Activated CD4-positive, alpha-beta memory T cell treated with anti-CD3 and anti-CD28 coated beads, Interleukin-2, amount 10 ng/mL, durations not matched to agents 7 days and 5 days (primary cell): ENCODE results near the gene SLC37A2. TPM values are rescaled to one million over a fixed set of nuclear protein-coding genes. Genes with fewer than 3 reads are reported as not detected.

Source experiments
- CTCF ChIA-PET: fragments of 350-600 bp; sonication (Branson Sonifier 250); formaldehyde crosslinking; loops from one replicate; lab custom pipeline; 2021; ENCODE audit warnings: antibody characterized with exemption, inconsistent platforms; lab: Charles Lee
- POLR2A ChIA-PET: fragments of 350-600 bp; sonication (Branson Sonifier 250); formaldehyde crosslinking; loops from one replicate; lab custom pipeline; 2021; ENCODE audit warnings: antibody characterized with exemption; lab: Charles Lee
- DNase-seq: peaks from one replicate; pipeline ENCODE4 v3.0.0-alpha.2; 2020
- H3K27ac Mint-ChIP-seq: one replicate; pipeline ENCODE4 v1.8.0; 2021; ENCODE audit warnings: mild to moderate bottlenecking, mixed read lengths
- H3K27me3 Mint-ChIP-seq: one replicate; pipeline ENCODE4 v1.8.0; 2021; ENCODE audit warnings: mixed read lengths
- H3K36me3 Mint-ChIP-seq: one replicate; pipeline ENCODE4 v1.8.0; 2021; ENCODE audit warnings: low read depth, mixed read lengths
- H3K4me1 Mint-ChIP-seq: one replicate; pipeline ENCODE4 v1.8.0; 2021; ENCODE audit warnings: mixed read lengths
- H3K4me3 Mint-ChIP-seq: one replicate; pipeline ENCODE4 v1.8.0; 2021; ENCODE audit warnings: mild to moderate bottlenecking, mixed read lengths
- H3K9me3 Mint-ChIP-seq: one replicate; pipeline ENCODE4 v1.8.0; 2021; ENCODE audit warnings: mixed read lengths
- total RNA-seq, 2 experiments: library from RNA; stranded (reverse); gene quantifications; one replicate each; pipeline ENCODE4 v1.2.3, GENCODE V29; 2021

SLC37A2 gene
- total RNA-seq, 2 experiments from 2014 or later = 2.2 to 2.6 TPM

DNA sequence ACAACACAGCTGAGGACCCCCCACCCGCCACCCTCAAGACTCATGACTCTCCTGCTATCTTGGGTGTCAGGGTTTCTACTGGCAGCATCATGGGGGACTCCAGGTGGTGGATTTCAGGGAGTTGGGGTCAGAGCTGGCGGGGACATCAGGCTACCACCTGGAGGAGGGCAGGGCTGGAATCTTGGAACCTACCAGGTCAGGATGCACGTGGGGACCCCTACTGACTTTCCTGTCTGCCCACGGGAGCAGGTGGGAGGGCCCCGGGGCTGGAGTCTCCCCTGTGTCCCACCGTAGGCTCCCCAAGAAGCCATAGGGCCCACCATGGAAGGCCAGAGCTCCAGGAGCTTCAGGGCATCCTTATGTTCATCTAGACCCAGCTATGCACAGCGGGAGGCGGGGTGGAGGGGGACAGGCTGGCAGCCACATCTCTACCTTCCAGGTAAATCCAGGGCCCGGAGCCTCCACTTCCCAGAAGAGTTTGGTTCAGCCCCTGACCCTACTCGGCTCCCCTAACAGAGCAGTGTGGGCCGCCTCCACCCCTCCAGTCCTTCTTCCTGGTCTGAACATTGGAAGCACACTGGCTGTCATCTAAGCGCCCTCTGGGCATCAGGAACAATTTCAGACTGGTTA is 10.0 kb downstream of the SLC37A2 start:
- no peak overlapping the region for H3K27ac Mint-ChIP-seq
- ChIA-PET POLR2A (no interaction called here), CTCF (no interaction called here)
- H3K9me3 Mint-ChIP-seq = no peaks in the 10 kb centered on the region
- H3K4me3 Mint-ChIP-seq = no peak overlapping the region
- peaks cover 29% of the 10 kb centered on the region for H3K4me1 Mint-ChIP-seq
- DNase-seq = no peak
- H3K27me3 Mint-ChIP-seq = no peaks in the 10 kb centered on the region
- no peaks in the 10 kb centered on the region for H3K36me3 Mint-ChIP-seq

DNA sequence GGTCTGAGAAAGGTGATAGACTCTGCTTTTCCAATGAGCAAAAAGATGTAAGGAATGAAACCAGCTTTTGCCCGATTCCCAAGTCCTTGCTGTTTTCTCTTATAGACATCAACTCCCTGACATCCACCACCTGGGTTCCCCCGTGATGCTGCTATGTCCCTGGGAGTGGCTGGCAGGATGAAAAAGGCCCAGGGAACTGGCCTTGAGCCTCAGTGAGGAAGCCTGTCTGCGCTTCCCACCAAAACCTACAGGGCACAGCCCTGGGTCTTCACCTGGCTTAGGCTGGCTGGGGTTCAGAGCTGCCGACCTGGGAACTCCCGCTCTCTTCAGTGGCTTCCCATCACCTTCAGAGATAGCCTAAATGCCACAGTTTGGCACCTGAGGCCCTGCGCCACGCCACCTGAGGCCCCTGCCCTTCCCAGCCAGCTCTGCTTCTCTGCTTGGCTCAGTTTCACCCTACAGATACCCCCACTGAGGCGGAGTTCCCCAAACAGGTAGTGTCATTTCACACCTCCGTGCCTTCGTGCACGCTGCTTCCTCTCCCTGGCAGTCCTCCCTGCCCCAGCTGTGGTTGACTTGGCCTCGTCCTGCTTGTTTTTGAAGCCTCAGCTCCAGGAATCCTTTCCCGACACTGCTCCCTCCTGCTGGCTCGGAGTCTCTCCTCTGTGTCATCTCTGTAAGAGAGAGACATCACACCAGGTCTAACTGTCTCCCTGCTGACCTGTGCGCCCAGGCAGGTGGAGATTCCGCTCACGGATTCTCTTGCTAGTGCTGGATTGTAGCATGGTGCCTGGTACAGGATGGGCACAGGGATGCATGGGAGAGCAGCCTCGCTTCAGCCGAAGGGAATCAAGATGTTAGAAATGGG is 10.7 kb downstream of the SLC37A2 start:
- CTCF ChIA-PET = no interaction called here

DNA sequence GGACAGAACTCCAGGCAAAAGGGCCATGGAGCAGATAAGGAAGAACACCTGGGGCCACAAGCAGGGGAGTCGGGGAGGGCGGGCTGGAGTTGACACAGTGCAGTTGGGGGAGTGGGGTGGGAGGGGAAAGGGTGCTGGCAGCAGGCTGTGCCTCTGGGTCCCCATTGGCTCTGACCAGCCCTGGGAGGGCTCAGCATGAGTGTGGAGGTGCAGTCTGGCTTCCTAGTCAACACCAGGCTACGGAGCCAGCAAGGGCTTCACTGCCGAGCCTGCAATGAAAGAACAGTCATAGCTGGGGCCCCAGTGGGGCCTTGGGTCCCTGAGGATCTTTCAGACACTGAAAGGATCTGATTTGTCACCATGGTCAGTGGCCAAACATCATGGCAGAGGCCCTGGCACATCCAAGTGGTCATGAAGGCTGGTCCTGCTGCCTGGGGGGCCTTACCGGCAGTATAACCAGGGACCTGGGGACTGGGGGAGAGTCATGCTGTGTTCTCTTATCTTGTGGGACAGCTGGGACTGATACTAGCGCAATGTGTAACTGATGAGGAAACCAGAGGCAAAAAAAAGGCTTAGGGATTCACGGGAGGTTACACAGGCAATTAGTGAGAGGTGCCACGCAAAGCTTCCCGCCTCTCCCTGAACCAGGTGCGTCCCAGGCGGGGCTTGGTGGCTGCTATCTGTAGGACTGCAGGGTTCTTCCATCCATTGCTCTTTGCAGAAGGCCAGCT is 11.6 kb downstream of the SLC37A2 start:
- Mint-ChIP-seq H3K4me1 (peaks cover 24% of the 10 kb centered on the region), H3K4me3 (no peak overlapping the region), H3K27me3 (no peaks in the 10 kb centered on the region), H3K36me3 (no peaks in the 10 kb centered on the region), H3K27ac (no peak overlapping the region), H3K9me3 (no peaks in the 10 kb centered on the region)
- CTCF ChIA-PET = no interaction called here
- POLR2A ChIA-PET = interaction anchor here (1.4 kb wide), 1 partner anchor 36 kb away, joined by 3 read pairs; no protein-coding TSS in a partner anchor
- DNase-seq = no peak

More for the DNA sequence above, 10.7 kb downstream of the SLC37A2 start:
- H3K4me1 Mint-ChIP-seq = peaks cover 29% of the 10 kb centered on the region
- no peaks in the 10 kb centered on the region for H3K27me3 Mint-ChIP-seq
- H3K9me3 Mint-ChIP-seq = no peaks in the 10 kb centered on the region
- no peak overlapping the region for H3K4me3 Mint-ChIP-seq
- POLR2A ChIA-PET = no interaction called here
- no peak for DNase-seq
- no peaks in the 10 kb centered on the region for H3K36me3 Mint-ChIP-seq
- H3K27ac Mint-ChIP-seq = no peak overlapping the region

DNA sequence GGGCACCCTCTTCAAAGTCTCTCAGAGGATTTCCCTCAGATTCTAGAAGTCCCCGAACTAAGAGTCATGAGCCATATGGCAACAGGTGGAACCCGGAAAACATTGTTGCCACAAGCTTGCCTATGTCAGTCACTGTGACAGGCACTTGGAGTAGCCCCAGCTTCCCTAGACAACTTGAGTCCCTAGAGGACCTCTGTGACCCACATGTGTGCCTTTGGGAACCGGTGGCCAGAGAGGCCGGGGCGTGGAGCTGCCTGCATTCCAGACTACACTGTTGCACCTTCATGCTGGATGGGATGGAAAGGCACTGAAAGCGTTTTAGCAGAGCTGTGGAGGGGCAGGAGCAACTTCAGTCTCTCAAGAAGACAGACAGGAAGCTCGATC is 12.1 kb downstream of the SLC37A2 start:
- Mint-ChIP-seq H3K4me1 (peaks cover 18% of the 10 kb centered on the region), H3K27ac (no peak overlapping the region), H3K27me3 (no peaks in the 10 kb centered on the region), H3K36me3 (no peaks in the 10 kb centered on the region), H3K4me3 (no peak overlapping the region), H3K9me3 (no peaks in the 10 kb centered on the region)
- POLR2A ChIA-PET = interaction anchor here (1.4 kb wide), 1 partner anchor 36 kb away, joined by 3 read pairs; no protein-coding TSS in a partner anchor
- DNase-seq = no peak
- CTCF ChIA-PET = no interaction called here

DNA sequence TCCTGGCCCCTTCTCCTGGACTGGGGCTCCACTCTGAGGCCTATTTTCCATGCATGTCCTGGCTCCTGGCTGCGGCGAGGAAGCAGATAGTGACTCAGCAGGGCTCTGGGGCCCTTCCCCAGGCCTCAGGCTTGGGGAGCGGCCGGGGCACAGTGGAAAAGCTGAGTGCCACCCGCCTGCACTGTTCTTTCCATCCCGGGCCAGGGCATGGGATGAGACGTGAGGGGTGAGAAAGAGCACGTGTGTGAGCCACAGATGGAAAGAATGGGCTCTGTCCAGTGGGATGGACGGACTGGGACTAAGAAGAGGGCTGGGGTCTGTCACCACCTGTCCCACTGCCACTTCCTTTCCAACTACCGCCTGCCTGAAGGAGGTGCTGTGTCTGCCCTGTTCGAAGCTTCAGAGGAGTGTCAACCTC is 12.8 kb downstream of the SLC37A2 start:
- Mint-ChIP-seq H3K9me3 (no peaks in the 10 kb centered on the region), H3K27me3 (no peaks in the 10 kb centered on the region), H3K4me3 (no peak overlapping the region), H3K36me3 (no peaks in the 10 kb centered on the region), H3K4me1 (peaks cover 11% of the 10 kb centered on the region), H3K27ac (no peak overlapping the region)
- ChIA-PET POLR2A (interaction anchor here (1.4 kb wide), 1 partner anchor 35 kb away, joined by 3 read pairs; no protein-coding TSS in a partner anchor), CTCF (no interaction called here)
- no peak for DNase-seq

DNA sequence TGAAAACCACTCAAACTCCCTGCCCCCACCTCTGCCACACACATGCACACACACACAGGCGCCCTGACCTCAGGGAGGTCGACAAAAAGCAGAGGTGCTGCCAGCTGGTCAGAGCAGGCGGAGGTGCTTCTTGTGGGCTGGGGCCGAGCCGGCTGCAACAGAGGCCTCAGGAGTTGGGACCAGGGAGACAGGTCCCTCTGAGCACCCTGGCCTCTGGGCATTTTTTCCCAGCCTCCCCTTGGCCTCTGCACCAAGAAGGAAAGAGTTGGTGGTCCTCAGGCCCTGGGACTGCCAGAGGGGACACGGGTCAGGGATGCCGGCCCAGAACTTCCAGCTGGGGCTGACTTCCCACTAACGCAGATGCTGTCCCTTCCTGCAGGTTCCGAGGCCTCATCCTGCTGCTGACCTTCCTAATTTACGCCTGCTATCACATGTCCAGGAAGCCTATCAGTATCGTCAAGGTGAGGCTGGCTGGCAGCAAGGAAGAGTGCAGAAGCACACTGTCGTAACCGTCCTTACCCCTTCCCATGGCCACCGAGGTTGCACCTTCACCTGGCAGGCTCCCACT is 13.4 kb downstream of the SLC37A2 start:
- peaks cover 6% of the 10 kb centered on the region for H3K4me1 Mint-ChIP-seq
- ChIA-PET POLR2A (no interaction called here), CTCF (no interaction called here)
- no peaks in the 10 kb centered on the region for H3K9me3 Mint-ChIP-seq
- no peaks in the 10 kb centered on the region for H3K36me3 Mint-ChIP-seq
- no peaks in the 10 kb centered on the region for H3K27me3 Mint-ChIP-seq
- DNase-seq = no peak
- no peak overlapping the region for H3K4me3 Mint-ChIP-seq
- no peak overlapping the region for H3K27ac Mint-ChIP-seq

DNA sequence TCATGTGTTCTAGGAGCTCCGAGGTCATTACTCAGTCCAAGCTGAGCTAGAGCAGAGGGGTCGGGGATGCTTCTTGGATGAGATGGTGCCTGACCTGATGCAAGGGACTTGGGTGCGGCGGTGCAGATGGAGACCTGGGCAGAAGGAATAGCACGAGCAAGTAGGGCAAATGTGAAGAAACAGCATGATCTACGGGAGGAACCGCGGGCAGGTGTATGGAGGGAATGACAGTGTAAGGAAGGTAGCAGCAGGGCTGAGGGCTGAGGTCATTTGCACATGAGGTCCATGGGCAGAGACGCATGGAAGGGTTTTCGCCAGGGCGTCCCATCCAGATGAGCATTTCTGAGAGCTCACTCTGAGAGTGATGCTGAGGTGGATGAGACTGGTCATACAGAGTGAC is 14.9 kb downstream of the SLC37A2 start:
- ChIA-PET CTCF (interaction anchor here (1.3 kb wide), 1 partner anchor 10 kb away, joined by 5 read pairs; no protein-coding TSS in a partner anchor), POLR2A (interaction anchor here (1.6 kb wide), 1 partner anchor 33 kb away, joined by 3 read pairs; the partner anchor contains the start of gene TMEM218)
- Mint-ChIP-seq H3K27ac (no peak overlapping the region), H3K4me3 (no peak overlapping the region), H3K27me3 (no peaks in the 10 kb centered on the region), H3K4me1 (peaks cover 2% of the 10 kb centered on the region), H3K9me3 (no peaks in the 10 kb centered on the region), H3K36me3 (no peaks in the 10 kb centered on the region)
- no peak for DNase-seq

DNA sequence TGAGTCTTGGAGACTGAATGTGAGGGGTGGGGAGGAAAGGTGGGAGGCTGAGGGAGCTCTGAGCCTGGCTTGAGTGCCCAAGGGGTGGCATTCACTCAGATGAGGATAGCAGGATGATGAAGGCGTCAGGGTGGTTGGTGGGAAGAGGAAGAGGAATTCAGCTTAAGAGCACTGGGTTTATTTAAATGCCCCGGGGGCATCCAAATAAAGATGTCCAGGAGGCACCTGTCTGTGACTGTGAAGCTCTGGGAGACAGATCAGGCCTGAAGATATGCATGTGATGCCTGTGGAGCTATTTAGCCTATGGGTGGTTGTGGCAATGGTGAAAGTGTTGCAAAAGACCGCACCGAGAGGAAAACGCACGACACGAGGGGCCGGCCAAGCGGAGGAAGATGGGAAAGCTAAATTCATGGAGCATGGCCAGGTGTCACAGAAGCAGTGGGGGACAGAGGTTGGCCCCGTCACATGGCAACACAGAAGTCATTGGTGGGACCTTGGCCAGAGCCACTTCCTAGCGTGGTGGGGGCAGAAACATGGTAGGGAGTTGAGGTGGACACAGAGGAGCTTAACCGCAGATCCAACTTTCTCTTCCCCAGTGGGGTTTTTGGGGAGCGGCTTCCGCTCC is 15.5 kb downstream of the SLC37A2 start:
- Mint-ChIP-seq H3K4me1 (peaks cover 2% of the 10 kb centered on the region), H3K9me3 (no peaks in the 10 kb centered on the region), H3K36me3 (no peaks in the 10 kb centered on the region), H3K27ac (no peak overlapping the region), H3K4me3 (no peak overlapping the region), H3K27me3 (no peaks in the 10 kb centered on the region)
- ChIA-PET POLR2A (interaction anchor here (1.6 kb wide), 1 partner anchor 32 kb away, joined by 3 read pairs; the partner anchor contains the start of gene TMEM218), CTCF (interaction anchor here (1.3 kb wide), 1 partner anchor 10 kb away, joined by 5 read pairs; no protein-coding TSS in a partner anchor)
- DNase-seq = no peak

DNA sequence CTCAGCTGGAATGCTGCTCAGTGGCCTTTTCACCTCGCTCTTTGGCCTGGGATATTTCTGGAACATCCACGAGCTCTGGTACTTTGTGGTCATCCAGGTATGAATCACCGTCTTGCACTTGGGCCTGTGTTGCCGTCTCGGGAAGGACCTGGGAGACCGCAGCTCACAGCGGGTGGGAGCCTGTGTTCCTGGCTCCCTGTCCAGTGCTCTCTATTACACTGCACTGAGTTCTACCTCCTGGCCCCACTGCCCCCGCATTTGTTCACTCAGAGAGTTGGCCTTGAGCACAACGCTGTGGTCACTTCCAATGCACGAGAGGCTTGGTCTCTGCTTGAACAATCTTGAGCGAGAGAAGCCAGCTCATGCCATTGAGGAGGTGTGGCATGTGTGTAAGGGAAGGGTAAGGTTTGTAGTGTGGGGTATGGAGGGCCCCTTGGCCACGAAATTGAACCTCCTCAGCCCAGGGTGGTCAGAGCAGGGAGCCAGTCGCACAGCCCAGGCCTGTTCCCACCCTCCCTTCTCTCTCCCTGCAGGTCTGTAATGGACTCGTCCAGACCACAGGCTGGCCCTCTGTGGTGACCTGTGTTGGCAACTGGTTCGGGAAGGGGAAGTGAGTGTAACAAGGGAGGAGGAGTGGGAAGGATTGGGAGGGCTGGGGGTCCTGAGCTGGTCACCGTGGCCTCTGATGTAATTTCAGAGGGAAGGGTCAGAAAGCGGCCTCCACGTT is 16.2 kb downstream of the SLC37A2 start:
- Mint-ChIP-seq H3K27ac (no peak overlapping the region), H3K27me3 (no peaks in the 10 kb centered on the region), H3K4me1 (no peaks in the 10 kb centered on the region), H3K36me3 (no peaks in the 10 kb centered on the region), H3K9me3 (no peaks in the 10 kb centered on the region), H3K4me3 (no peak overlapping the region)
- DNase-seq = no peak
- POLR2A ChIA-PET = interaction anchor here (1.0 to 1.6 kb wide), 2 partner anchors 32 to 126 kb away, joined by 3 read pairs; partner anchors contain the start of genes CCDC15 and TMEM218
- CTCF ChIA-PET = no interaction called here

DNA sequence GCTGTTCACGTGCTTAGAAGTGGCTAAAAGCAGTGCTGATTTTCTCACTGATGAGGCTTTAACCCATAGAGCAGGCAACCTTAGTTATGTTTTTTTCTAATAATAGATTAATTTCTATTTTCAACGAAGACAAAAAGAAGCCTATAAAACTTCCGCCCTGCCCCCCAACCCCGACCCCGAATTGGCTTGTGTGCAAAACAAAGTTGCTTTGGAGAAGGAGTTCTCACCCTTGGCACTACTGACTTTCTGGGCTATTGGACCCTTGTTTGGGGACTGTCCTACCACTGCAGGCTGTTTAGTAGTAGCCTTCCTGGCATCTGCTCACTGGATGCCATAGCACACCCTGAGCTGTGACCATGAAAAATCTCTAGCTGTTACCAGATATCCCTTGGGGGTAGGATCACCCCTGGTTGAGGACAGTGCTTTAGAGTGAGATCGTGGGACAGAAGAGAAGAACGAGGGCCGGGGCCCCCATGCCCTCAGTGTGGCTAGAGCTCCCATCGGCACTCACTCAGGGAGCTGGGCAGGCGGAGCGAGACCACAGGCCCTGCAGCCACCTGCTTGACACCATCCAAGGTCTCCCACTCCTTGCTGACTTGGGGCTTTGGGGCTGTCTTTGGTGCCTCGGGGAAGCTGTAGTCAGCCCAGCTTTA is 16.9 kb downstream of the SLC37A2 start:
- H3K4me3 Mint-ChIP-seq = no peak overlapping the region
- no peaks in the 10 kb centered on the region for H3K9me3 Mint-ChIP-seq
- ChIA-PET CTCF (no interaction called here), POLR2A (interaction anchor here (1.0 kb wide), 1 partner anchor 126 kb away, joined by 3 read pairs; the partner anchor contains the start of gene CCDC15)
- no peaks in the 10 kb centered on the region for H3K36me3 Mint-ChIP-seq
- H3K27me3 Mint-ChIP-seq = no peaks in the 10 kb centered on the region
- H3K27ac Mint-ChIP-seq = no peak overlapping the region
- H3K4me1 Mint-ChIP-seq = no peaks in the 10 kb centered on the region
- no peak for DNase-seq

DNA sequence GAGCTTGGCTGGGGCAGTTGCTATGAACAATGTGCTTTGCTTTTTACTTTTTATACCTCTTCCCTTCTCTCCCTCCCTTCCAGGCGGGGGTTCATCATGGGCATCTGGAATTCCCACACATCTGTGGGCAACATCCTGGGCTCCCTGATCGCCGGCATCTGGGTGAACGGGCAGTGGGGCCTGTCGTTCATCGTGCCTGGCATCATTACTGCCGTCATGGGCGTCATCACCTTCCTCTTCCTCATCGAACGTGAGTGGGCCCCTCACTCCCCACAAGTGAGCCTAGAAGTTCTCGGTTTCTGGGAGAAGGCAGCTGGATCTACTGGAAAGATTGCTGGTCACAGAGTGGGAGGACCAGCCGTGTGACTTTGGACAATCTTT is 17.4 kb downstream of the SLC37A2 start:
- H3K36me3 Mint-ChIP-seq = no peaks in the 10 kb centered on the region
- no peak for DNase-seq
- POLR2A ChIA-PET = interaction anchor here (1.0 kb wide), 1 partner anchor 127 kb away, joined by 3 read pairs; the partner anchor contains the start of gene CCDC15
- no peak overlapping the region for H3K4me3 Mint-ChIP-seq
- H3K27ac Mint-ChIP-seq = no peak overlapping the region
- H3K4me1 Mint-ChIP-seq = no peaks in the 10 kb centered on the region
- no peaks in the 10 kb centered on the region for H3K27me3 Mint-ChIP-seq
- no peaks in the 10 kb centered on the region for H3K9me3 Mint-ChIP-seq
- CTCF ChIA-PET = no interaction called here
